HG03457 (cell line): ENCODE measurements around the gene RPH3AL.

Source experiments
- ATAC-seq: cut with Tn5 transposase; IDR thresholded peaks from one replicate; pipeline ENCODE4 v1.9.1; 2021; ENCODE audit warnings: moderate number of reproducible peaks; ENCODE audit not compliant: unreplicated experiment

The RPH3AL gene

GRCh38 chr17:337022-337420, 15.6 kb downstream of the RPH3AL start:
- ATAC-seq = no peak

GRCh38 chr17:336110-337021, 16.2 kb downstream of the RPH3AL start:
- ATAC-seq = no peak

- ATAC-seq = no peak
Measured at GRCh38 chr17:335691-336090, 16.9 kb downstream of the RPH3AL start.

GRCh38 chr17:334974-335481, 17.6 kb downstream of the RPH3AL start:
- no peak for ATAC-seq

GRCh38 chr17:333626-334396, 18.8 kb downstream of the RPH3AL start:
- no peak for ATAC-seq

GRCh38 chr17:332558-333322, 19.9 kb downstream of the RPH3AL start:
- ATAC-seq = no peak

GRCh38 chr17:332023-332422, 20.6 kb downstream of the RPH3AL start:
- no peak for ATAC-seq

- ATAC-seq = no peak
Measured at GRCh38 chr17:330993-331701, 21.5 kb downstream of the RPH3AL start.

GRCh38 chr17:329784-330420, 22.7 kb downstream of the RPH3AL start:
- ATAC-seq = no peak

- ATAC-seq = no peak
Measured at GRCh38 chr17:327971-328370, 24.6 kb downstream of the RPH3AL start.

GRCh38 chr17:327296-327695, 25.3 kb downstream of the RPH3AL start:
- no peak for ATAC-seq

- ATAC-seq = no peak
Measured at GRCh38 chr17:326010-326621, 26.5 kb downstream of the RPH3AL start.

GRCh38 chr17:325270-326009, 27.2 kb downstream of the RPH3AL start:
- no peak for ATAC-seq

GRCh38 chr17:323721-324571, 28.7 kb downstream of the RPH3AL start:
- no peak for ATAC-seq

- ATAC-seq = no peak
Measured at GRCh38 chr17:323181-323580, 29.4 kb downstream of the RPH3AL start.

GRCh38 chr17:322006-322780, 30.4 kb downstream of the RPH3AL start:
- ATAC-seq = no peak

- ATAC-seq = no peak
Measured at GRCh38 chr17:321386-321941, 31.1 kb downstream of the RPH3AL start.
